GM10266 (cell line): ENCODE data around the gene PRKD3.

ENCODE experiments used
- DNase-seq: peaks from one replicate; pipeline ENCODE4 v3.0.0; 2012; ENCODE audit errors: extremely low spot score
- CTCF ChIP-seq: IDR thresholded peaks from 2 replicates; pipeline ENCODE4 v1.5.1; 2012; ENCODE audit warnings: mild to moderate bottlenecking, low read depth; ENCODE audit not compliant: control insufficient read depth, insufficient read depth; ENCODE audit errors: missing control alignments

PRKD3 gene

DNA sequence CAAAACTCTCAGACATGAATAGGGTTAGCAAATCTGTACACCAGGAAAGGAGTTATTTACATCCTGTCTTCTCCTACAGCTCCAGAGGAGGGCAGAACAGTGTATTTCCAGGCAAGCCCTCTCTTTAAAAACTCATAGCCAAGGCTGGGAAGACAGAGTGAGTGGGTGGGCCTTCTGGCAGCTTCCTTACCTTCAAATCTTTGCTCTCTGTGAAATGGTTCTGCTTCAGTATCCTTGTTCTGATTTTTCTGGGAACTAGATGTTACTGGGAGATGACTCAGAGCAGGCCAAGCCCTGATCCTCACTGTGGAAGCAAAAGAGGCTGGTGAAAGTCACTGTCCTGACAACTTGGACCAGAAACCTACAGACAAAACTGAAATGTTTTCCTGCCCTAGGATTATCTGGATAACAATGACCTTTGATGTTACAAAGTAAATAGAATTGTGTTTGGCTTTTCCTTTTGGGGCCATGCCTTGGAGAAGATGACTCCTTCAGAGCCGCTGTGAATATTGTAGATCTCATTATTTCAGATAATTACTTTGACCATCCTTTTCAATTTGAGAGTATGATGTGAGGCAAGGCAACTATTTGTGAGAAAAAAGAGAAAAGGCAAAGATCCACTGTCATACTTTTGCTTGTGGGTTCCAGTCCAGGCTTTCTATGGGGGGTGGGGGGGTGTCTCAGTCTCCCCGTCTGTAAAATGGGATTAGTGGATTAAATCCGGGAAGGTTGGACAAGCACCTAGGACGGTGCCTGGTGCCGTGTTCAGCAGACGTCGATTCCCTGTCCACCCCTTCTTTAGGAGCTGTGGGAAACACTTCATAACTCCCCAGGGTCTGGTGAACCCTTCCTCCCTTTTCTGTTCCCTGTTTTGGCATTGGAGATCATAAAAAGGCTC is 19.2 kb upstream of the PRKD3 start:
- no peak for TF ChIP-seq CTCF
- DNase-seq: peak; percentile 44

DNA sequence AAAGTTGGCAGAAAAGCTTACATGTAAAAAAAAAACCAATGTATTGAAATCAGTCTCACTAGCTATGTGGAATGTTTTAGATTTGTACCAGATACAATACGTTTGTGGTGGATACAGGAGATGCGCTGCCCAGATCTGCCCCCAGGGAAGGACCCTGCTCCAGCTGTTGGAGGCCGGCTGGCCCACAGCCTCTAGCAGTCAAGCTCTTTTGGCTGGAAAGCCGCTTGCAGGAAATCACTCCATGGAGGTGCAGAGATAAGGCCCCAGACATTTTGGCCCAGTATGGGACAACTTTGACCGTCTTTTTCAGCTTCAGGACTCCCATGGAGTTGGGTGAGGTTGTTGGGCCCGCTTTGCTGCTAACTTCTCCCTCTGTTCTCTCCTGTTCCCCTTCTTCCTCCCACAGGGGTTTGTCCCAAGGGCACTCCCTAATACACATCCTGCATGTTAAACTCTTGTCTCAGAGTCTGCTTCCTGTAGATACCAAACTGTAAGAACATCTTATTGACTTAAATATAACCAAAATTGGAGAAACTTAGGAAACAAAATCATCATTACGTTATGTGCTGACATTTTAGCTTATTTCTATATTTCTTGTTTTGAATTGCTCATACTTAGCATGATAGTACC is 18.1 kb upstream of the PRKD3 start:
- DNase-seq: no peak
- no peak for TF ChIP-seq CTCF

GRCh38 chr2:37340637-37341036 is 16.0 kb upstream of the PRKD3 start:
- TF ChIP-seq CTCF: no peak

GRCh38 chr2:37338933-37339332 is 14.3 kb upstream of the PRKD3 start:
- TF ChIP-seq CTCF: no peak
- no peak for DNase-seq

More at GRCh38 chr2:37340637-37341036, 16.0 kb upstream of the PRKD3 start:
- no peak for DNase-seq

GRCh38 chr2:37337620-37338280 is 13.1 kb upstream of the PRKD3 start:
- no peak for DNase-seq
- no peak for TF ChIP-seq CTCF

- no peak for DNase-seq
- no peak for TF ChIP-seq CTCF
Observed at GRCh38 chr2:37335604-37336003, 11.0 kb upstream of the PRKD3 start.
